Measurements from ENCODE around the gene PNMA6A. TPM values are rescaled to one million over a fixed set of nuclear protein-coding genes. Genes with fewer than 3 reads are reported as not detected.
"Not testable (repeated sequence)": the region's sequence is repeated elsewhere in the genome, so short reads cannot be mapped to it uniquely, and the experiment has no call there.

Gene PNMA6A
- polyA plus RNA-seq, 10 donors = 0.91 to 3.6 (median 2.4) TPM

GRCh38 chrX:153074262-153074899 is 2.1 kb downstream of the PNMA6A start:
- no peak for DNase-seq

GRCh38 chrX:153074935-153075334 is 2.7 kb downstream of the PNMA6A start:
- no peak for DNase-seq

- DNase-seq = no peak
Observed at GRCh38 chrX:153075366-153075765, 3.1 kb downstream of the PNMA6A start.

- DNase-seq = not testable (repeated sequence)
Observed at GRCh38 chrX:153077437-153078135, 5.3 kb downstream of the PNMA6A start.

GRCh38 chrX:153083238-153083923 is 11.1 kb downstream of the PNMA6A start:
- not testable (repeated sequence) for DNase-seq

- no peak for DNase-seq
Observed at GRCh38 chrX:153102418-153102817, 30.2 kb downstream of the PNMA6A start.

GRCh38 chrX:153104959-153105358 is 32.7 kb downstream of the PNMA6A start:
- DNase-seq = not testable (repeated sequence)

GRCh38 chrX:153106092-153106801 is 34.0 kb downstream of the PNMA6A start:
- DNase-seq = not testable (repeated sequence)

GRCh38 chrX:153110735-153111134 is 38.5 kb downstream of the PNMA6A start:
- DNase-seq = not testable (repeated sequence)

GRCh38 chrX:153113851-153114250 is 41.6 kb downstream of the PNMA6A start:
- DNase-seq = not testable (repeated sequence)

- DNase-seq = not testable (repeated sequence)
Observed at GRCh38 chrX:153117754-153118153, 45.5 kb downstream of the PNMA6A start.

- DNase-seq = not testable (repeated sequence)
Observed at GRCh38 chrX:153120230-153120629, 48.0 kb downstream of the PNMA6A start.

GRCh38 chrX:153123468-153123867 is 51.2 kb downstream of the PNMA6A start:
- DNase-seq = not testable (repeated sequence)

Other genes with a start within 250 kb of the PNMA6A start
- 10 to 100 TPM; 26.5 to 44.6 (median 35.1) TPM for gene CETN2, start 241.7 kb upstream of the PNMA6A start, polyA plus RNA-seq (ENCODE audit: insufficient read length in 10 of 10)
- gene NSDHL, start 241.4 kb upstream of the PNMA6A start, polyA plus RNA-seq (ENCODE audit: insufficient read length in 10 of 10) = 10 to 100 TPM in 9 of 10 donors, 1 to 10 TPM in 1; 9.7 to 19.8 (median 11.9) TPM
- 10 to 100 TPM in 8 of 10 donors, 1 to 10 TPM in 2; 7.8 to 35.2 (median 22.6) TPM for gene ZNF185, start 174.4 kb upstream of the PNMA6A start, polyA plus RNA-seq (ENCODE audit: insufficient read length in 10 of 10)
- gene PNMA5, start 78.3 kb upstream of the PNMA6A start, polyA plus RNA-seq (ENCODE audit: insufficient read length in 10 of 10) = under 1 TPM in 4 of 10 donors, not detected in 6; 0.08 to 0.16 (median 0.12) TPM
- 1 to 10 TPM in 7 of 10 donors, under 1 TPM in 3; 0.41 to 1.9 (median 1.1) TPM for gene PNMA3, start 16.0 kb upstream of the PNMA6A start, polyA plus RNA-seq (ENCODE audit: insufficient read length in 10 of 10)
- not detected for gene MAGEA1, start 106.8 kb downstream of the PNMA6A start, polyA plus RNA-seq (ENCODE audit: insufficient read length in 10 of 10)
- gene PNMA6F, start 249.3 kb downstream of the PNMA6A start, polyA plus RNA-seq (ENCODE audit: insufficient read length in 10 of 10) = not detected